SW 1271 (cell line): ENCODE data around the gene MAPK1.
"Not testable (repeated sequence)": the region's sequence is repeated elsewhere in the genome, so short reads cannot be mapped to it uniquely, and the experiment has no call there.

Experiments used
- DNase-seq, 2 experiments: peaks; one replicate each; lab custom pipeline; 2025; lab: John Stamatoyannopoulos, UW

Gene MAPK1

DNA sequence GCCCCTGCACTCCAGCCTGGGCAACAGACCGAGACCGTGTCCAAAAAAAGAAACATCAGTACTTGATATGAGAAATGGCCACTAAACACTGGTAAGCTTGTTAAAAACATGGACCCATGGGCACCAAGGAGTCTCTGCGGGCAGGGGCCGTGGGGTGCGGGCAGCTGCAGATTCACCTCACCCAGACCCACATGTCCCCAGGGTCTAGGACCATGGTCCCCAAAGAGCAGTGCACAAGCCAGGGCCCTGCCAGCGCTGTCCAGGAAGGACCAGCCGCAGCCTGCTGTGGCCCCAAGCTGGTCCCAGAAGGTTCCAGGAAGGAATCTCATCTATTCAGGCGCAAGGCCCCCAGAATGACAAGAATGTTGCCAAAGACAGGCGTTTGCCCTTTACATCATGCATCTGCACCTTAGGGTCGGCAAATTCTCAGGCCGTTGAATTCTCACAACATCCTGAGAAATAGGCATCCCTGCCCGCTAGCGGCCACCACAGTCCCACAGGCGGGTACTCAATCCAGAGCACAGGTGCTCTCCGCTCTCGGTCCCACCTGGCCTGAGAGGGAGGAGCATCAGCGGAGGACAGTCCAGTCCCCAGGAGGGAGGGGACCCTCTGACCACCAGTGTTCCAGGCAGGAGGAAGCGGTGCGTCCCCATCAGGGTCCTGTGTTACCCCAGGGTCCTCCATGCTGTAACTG lies 141.3 kb downstream of the MAPK1 start:
- DNase-seq: no peak

DNA sequence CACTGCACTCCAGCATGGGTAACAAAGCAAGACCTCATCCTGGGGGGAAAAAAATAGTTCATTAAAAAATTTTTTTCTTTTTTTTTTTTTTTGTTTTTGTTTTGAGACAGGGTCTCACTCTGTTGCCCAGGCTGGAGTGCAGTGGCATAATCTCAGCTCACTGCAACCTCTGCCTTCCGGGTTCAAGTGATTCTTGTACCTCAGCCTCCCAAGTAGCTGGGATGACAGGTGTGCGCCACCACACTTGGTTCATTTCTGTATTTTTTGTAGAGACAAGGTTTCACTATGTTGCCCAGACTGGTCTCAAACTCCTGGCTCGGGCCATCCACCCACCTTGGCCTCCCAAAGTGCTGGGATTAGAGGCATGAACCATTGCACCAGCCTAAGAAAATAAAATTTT lies 142.9 kb downstream of the MAPK1 start:
- DNase-seq: not testable (repeated sequence)

DNA sequence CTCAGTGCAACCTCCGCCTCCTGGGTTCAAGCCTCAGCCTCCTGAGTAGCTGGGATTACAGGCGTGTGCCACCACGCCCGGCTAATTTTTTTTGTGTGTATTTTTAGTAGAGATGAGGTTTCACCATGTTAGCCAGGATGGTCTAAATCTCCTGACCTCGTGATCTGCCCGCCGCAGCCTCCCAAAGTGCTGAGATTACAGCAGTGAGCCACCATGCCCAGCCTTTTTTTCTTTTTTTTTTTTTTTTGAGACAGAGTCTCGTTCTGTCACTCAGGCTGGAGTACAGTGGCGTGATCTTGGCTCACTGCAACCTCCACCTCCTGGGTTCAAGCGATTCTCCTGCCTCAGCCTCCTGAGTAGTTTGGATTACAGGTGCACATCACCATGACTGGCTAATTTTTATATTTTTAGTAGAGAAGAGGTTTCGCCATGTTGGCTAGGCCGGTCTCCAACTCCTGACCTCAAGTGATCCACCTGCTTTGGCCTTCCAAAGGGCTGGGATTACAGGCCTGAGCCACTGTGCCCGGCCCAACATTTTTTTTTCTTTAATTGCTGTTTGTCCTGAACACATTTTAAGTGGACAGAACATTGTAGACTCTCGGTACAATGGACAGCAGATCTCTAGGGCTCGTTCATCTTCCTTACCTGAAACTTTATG lies 146.1 kb downstream of the MAPK1 start:
- not testable (repeated sequence) for DNase-seq

DNA sequence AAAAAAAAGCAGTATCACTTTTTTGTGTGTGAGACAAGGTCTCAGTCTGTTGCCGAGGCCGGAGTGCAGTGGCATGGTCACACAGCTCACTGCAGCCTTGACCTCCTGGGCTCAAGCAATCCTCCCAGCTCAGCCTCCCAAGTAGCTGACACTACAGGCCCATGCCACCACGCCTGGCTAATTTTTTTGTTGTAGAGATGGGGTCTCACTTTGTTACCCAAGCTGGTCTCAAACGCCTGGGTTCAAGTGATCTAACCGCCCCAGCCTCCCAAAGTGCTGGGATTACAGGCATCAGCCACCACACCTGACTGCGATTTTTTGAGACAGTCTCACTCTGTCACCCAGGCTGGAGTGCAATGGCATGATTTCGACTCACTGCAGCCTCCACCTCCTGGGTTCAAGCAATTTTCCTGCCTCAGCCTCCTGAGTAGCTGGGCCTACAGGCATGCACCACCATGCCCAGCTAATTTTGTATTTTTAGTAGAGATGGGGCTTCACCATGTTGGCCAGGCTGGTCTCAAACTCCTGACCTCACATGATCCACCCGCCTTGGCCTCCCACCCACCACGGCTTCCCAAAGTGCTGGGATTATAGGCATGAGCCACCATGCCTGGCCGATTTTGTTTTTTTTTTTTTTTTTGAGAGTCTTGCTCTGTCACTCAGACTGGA lies 147.1 kb downstream of the MAPK1 start:
- DNase-seq: not testable (repeated sequence)

DNA sequence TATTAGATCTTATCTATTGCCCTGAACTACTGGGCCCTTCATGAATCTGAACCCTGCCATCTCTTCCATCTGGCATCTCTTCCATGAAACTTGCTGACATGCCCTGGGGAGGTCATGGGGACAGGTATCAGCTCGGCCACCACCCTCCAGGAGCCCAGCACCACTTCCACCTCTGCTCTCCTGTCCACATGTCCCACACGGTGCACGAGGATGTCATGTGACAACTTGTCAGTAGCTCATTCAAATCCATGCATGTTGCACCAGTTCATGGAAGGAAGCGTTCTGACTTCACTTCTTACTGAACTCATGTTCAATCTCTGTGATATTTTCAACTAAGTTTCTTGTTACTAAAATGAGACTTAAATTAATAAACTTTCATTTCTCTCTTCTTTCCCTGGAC lies 148.4 kb downstream of the MAPK1 start:
- DNase-seq: no peak

DNA sequence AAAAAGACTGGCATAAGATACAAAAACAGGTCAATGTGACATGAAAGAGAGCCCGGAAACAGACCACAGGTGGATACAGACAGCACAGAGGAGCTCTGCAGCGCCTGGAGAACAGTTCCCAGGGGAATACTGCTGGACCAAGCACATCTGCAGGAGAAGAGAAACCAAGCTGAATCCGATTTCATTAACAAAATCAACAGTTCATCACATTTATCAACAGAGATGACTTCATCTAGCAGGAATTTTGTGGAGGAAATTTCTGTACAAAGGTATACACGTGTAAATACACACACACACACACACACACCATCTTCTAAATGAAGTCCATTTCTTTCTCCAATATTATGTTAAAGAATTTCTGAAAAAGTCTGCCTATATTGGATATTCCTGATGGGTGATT lies 148.9 kb downstream of the MAPK1 start:
- DNase-seq: no peak

DNA sequence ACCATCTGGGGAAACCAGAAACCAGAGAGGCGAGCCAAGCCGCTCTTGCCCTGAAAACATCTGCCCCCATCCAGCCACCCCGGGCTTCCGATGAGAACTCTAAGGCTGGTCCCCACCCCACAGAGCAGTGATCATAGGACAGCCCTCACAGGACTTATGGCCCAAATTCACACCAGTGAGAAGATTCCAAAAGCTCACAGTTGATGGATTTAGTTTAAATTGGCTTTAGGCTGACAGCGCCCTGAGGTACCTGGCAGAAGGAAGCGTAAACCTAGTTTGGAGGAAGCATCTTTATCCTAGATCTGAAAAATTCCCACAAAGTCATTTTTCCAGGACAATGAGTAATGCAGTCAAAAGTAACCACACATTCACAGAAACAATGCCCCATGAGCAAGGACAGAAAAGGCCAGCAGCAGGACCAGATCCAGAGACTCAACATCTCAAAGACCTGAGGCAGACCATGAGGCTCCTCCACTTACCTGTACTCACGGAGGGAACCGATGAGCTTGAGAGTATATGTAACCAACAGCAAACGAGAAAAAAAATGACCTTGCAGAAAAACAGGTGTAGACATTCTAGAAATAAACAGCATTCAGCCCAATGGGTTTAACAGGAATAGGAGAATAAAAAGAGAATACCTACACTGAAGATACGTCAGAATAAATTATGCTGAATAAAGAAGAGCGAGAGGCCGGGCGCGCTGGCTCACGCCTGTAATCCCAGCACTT lies 150.9 kb downstream of the MAPK1 start:
- not testable (repeated sequence) for DNase-seq

DNA sequence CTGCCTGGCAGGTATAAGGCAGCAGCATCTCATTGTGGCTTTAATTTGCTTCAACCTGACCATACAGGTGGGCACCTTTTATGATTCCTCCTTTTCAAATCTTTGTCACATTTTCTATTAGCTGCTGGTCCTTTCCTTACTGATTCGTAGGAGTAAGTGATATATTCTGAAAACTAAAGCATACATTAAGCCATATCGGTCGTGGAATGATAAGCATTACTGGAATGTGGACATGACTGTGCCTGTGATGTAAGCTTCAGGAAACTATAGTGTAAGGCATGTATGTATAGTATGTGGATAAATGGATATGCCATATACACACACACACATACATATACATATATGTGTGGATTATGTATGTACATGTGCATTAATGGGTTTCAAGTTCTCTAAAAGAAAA lies 152.7 kb downstream of the MAPK1 start:
- no peak for DNase-seq

DNA sequence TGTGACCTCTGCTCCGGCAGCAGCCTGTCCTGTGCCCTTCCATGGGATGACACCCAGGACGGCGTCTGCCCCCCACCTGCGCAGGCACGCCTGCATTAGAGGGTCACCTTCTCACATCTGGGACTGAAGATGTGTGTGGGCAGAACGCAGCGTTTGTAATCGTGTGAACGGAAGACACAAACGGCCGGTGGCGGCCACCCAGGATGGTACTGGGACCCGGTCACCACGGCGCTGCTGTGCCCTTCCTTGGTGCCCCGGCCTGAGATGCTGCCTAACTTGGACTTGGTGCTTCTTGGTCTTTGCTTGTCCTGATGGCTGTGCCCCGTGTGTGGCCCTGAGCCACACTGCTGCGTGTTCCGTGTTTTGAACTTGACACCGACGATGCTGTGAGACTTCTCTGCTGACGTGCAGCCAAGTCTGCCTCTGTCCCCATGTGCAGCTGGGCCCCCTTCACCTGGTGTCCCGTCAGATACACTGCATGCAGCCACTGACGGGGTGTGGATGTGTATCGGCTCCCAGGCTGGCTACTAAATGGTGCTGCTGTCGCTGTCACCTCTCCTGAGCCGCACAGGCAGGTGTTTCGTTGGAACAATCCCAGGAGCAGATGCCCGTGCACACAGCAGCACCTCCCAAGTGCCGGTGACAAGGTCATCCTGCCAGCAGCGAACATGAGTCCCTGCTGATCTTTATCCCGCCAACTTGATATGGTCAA lies 153.2 kb downstream of the MAPK1 start:
- DNase-seq: no peak

DNA sequence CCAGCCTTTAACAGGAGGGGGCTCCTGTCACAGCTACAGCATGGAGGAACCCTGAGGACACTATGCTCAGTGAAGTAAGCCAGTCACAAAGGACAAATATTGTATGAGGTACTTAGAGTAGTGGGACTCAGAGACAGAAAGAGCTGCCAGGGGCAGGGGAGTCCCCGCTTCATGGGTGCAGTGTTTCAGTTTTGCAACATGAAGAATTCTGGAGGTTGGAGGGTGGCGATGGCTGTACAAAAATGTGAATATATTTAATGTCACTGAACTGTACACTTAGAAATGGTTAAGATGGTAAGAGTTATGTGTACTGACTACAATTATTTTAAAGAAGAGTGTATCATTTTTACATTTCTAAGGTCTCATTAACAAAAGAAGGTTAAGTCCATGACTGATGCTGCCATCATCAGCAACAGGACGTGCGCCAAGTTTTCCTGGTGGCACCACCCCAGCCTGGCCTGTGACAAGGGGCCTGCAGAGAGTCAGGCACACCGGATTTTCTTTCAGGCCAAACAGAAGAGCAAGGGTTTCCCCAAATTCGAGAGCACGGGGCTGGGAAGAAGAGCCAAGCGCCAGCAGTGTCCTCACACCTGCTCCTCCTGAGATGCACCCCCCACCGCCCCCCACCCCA lies 153.9 kb downstream of the MAPK1 start:
- DNase-seq: no peak

DNA sequence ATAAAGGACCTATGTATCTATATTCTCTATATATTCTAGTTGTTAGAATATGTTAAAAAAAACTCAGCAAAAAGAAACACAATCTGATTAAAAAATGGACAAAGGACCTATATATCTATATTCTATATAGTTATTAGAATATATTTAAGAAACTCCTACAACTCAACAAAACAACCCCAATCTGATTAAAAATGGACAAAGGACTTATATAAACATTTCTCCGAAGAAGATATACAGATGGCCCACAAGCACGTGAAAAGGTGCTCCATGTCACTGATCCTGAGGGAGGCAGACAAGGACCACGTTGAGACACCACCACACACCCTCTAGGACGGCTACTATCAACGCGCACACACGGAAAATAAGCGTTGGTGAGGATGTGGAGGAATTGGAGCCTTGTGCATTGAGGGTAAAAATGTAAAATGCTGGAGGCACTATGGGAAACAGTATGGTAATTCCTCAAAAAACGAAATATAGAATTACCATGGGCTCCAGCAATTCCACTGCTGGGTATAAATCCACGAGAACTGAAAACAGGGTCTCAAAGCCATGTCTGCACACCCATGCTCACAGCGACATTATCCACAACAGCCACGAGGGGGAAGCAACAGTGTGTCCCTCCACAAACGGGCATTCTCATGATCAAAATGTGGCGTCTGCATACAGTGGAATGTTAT lies 154.6 kb downstream of the MAPK1 start:
- peak; percentile 20 to 69 for DNase-seq

DNA sequence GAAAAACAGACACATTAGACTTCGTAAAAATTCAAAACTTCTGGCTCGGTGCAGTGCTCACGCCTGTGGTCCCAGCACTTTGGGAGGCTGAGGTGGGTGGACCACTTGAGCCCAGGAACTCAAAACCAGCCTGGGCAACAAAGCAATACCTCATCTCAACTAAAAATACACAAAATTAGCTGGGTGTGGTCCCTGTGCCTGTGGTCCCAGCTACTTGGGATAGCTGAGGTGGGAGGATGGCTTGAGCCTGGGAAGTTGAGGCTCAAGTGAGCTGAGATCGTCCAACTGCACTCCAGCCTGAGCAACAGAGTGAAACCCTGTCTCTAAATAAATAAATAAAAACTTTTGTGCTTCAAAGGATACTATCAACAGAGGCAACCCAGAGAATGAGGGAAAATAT lies 155.6 kb downstream of the MAPK1 start:
- DNase-seq: no peak

DNA sequence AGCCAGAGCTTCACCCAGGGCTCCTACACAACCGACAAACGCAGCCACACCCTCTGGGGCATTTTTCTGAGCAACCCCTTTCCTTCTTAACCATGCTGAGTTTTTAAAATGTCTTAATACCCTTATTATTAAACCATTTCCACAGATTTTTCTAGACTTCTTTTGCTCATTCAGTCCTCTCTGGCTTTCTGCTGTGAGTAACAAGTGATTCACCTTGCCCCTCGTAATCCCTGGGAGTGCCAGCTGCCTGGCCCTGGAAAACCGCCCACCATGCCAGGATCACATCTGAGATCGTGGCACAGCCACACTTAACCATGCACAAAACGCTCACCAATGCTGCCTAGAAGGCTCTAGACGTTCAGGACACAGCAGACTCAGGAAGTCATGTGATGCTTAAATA lies 157.3 kb downstream of the MAPK1 start:
- DNase-seq: no peak

DNA sequence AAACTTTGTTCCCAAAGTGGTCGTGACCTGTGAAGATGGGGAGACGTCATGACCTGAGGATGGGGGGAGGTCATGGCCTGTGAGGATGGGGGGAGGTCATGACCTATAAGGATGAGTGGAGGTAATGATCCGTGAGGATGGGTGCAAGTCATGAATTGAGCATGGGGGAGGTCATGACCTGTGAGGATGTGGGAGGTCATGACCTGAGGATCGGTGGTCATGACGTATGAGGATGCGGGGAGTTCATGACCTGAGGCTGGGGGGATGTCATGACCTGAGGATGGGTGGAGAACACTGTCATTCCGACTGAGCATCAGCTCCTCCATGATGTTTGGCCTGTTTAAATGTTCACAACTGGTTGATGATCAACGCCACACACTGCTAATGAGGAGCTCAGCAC lies 157.8 kb downstream of the MAPK1 start:
- no peak for DNase-seq

DNA sequence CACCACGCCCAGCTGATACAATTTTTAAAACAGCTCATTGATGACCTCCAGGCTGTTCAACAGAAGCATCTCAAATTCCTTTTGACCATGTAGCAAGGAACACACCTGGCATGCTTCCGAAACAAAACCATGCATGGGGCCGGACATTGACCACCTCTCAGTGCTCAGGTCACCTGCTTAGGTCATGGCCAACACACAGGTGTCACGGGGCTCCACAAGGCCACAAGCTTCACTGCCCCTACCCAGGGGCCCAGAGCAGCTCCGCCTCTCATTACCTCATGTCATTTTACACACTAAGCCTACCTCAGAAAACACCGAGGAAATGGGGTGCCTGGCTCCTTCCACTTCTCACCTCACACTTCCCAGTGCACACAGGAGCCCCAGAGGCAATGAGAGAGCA lies 158.5 kb downstream of the MAPK1 start:
- DNase-seq: no peak

DNA sequence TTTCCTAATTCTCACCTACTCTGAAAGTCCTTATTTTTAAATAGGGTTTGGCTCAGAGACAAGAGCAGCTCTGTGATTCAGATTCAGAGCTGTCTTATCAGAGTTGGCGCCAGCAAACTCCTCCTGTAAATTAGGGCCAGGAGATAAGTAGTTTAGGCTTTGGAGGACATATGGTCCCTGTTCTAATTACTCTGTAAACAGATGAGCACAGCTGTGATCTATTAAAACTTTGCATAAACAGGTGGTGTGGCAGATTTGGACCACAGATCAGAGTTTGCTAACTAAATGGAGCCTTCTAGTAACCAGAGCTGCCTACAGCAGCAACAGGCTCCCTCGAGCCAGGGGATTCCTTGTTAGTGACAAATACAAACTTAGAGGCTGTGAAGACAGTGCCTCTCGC lies 159.8 kb downstream of the MAPK1 start:
- no peak for DNase-seq
